K562 (cell line): ENCODE results near the gene PXN. TPM values are rescaled to one million over a fixed set of nuclear protein-coding genes. Genes with fewer than 3 reads are reported as not detected.
A peak's percentile ranks its signal among the peaks of the same experiment; 100 is the strongest.

Experiments used
- AFF1 ChIP-seq, 2 experiments: fragments of 450-650 bp; IDR thresholded peaks; 2 replicates each; pipeline ENCODE4 v1.6.1; 2018; ENCODE audit warnings: mild to moderate bottlenecking in 2 of 2, low read depth in 1 of 2; ENCODE audit not compliant: partially characterized antibody in 2 of 2
- BCOR ChIP-seq: fragments of 450-650 bp; IDR thresholded peaks from 2 replicates; pipeline ENCODE4 v1.6.1; 2016
- CTBP1 ChIP-seq: fragments of 450-650 bp; IDR thresholded peaks from 2 replicates; pipeline ENCODE4 v1.6.1; 2016; ENCODE audit warnings: borderline replicate concordance
- FOS ChIP-seq: IDR thresholded peaks from 3 replicates; pipeline ENCODE4 v1.6.1; 2011; ENCODE audit not compliant: insufficient read length; ENCODE audit errors: extremely low read depth
- GATAD2B ChIP-seq: fragments of 450-650 bp; IDR thresholded peaks from 2 replicates; pipeline ENCODE4 v1.6.1; 2017; ENCODE audit warnings: mild to moderate bottlenecking, borderline replicate concordance
- HCFC1 ChIP-seq: IDR thresholded peaks from 2 replicates; pipeline ENCODE4 v1.6.1; 2012; ENCODE audit warnings: low read depth, low read length, improper control_type of control experiment
- JUN ChIP-seq, 2 experiments: sonication (generic) in 1 of 2; formaldehyde crosslinking in 1 of 2; IDR thresholded peaks; 2 replicates each; pipeline versions ENCODE4 v1.6.1 to v1.8.0; 2012 to 2022; ENCODE audit warnings: borderline replicate concordance in 2 of 2, mild to moderate bottlenecking in 2 of 2, improper control_type of control experiment in 1 of 2, low read depth in 1 of 2, low read length in 1 of 2, missing genetic modification reagents in 1 of 2
- MAFG ChIP-seq: fragments of 450-650 bp; conservative IDR thresholded peaks from 2 replicates; pipeline ENCODE4 v1.6.1; 2016; ENCODE audit warnings: missing genetic modification characterization, missing compliant biosample characterization
- NR2C1 ChIP-seq, 2 experiments: fragments of 450-650 bp; IDR thresholded peaks; 2 replicates each; pipeline ENCODE4 v1.6.1; 2017; ENCODE audit warnings: mild to moderate bottlenecking in 2 of 2, antibody characterized with exemption in 1 of 2, inconsistent platforms in 1 of 2, missing compliant biosample characterization in 1 of 2, missing genetic modification characterization in 1 of 2
- RAD21 ChIP-seq, 2 experiments: fragments of 250-450 bp in 1 of 2; fragments of 450-650 bp in 1 of 2; sonication (Bioruptor Pico) in 1 of 2; formaldehyde crosslinking in 1 of 2; IDR thresholded peaks in 1 of 2; conservative IDR thresholded peaks in 1 of 2; 2 replicates each; pipeline versions ENCODE4 v1.4.0 to v1.8.0; 2020 to 2022; ENCODE audit warnings: mild to moderate bottlenecking in 2 of 2, moderate library complexity in 1 of 2
- TBL1XR1 ChIP-seq, 2 experiments: IDR thresholded peaks; 2 replicates each; pipeline ENCODE4 v1.6.1; 2012; ENCODE audit warnings: improper control_type of control experiment in 2 of 2, low read length in 2 of 2, mild to moderate bottlenecking in 1 of 2
- ZC3H4 ChIP-seq: sonication (generic); formaldehyde crosslinking; IDR thresholded peaks from 2 replicates; pipeline ENCODE4 v1.9.0; 2021; ENCODE audit warnings: missing genetic modification reagents, borderline replicate concordance
- ZNF165 ChIP-seq: fragments of 250-450 bp; sonication (Bioruptor Pico); IDR thresholded peaks from 2 replicates; pipeline ENCODE4 v1.4.0; 2020; ENCODE audit warnings: borderline replicate concordance
- ZNF184 ChIP-seq: sonication (generic); formaldehyde crosslinking; IDR thresholded peaks from 2 replicates; pipeline ENCODE4 v1.5.0; 2020; ENCODE audit warnings: missing genetic modification reagents
- ZNF311 ChIP-seq: fragments of 250-450 bp; sonication (Bioruptor Pico); IDR thresholded peaks from 2 replicates; pipeline ENCODE4 v1.4.0; 2020; ENCODE audit warnings: mild to moderate bottlenecking, moderate library complexity
- ZNF316 ChIP-seq: fragments of 450-650 bp; IDR thresholded peaks from 2 replicates; pipeline ENCODE4 v1.6.1; 2016
- ZNF41 ChIP-seq: fragments of 250-450 bp; sonication (Bioruptor Pico); conservative IDR thresholded peaks from 2 replicates; pipeline ENCODE4 v1.4.0; 2020; ENCODE audit warnings: mild to moderate bottlenecking
- ZNF586 ChIP-seq: fragments of 450-650 bp; formaldehyde crosslinking; conservative IDR thresholded peaks from 2 replicates; pipeline ENCODE4 v1.4.0; 2020; ENCODE audit warnings: mild to moderate bottlenecking, moderate library complexity
- polyA plus RNA-seq, 8 experiments: library from polyadenylated mRNA; depleted of rRNA in 4 of 8; stranded (reverse) in 5 of 8; unstranded in 3 of 8; fragments of >200 nt; fragmentation: Nextera tagmentation in 2 of 8; fragmentation: Illumina TruSeq in 1 of 8; extraction: Ambion mirVana in 2 of 8; extraction: Trizol in 1 of 8; gene quantifications; 2 replicates each; pipeline versions ENCODE4 v1.2.1 to v1.2.3, GENCODE V29; 2011 to 2014; ENCODE audit warnings: inconsistent platforms in 1 of 8, missing spikeins in 1 of 8
- total RNA-seq, 7 experiments: library from RNA; depleted of rRNA in 6 of 7; stranded (reverse); fragments of >200 nt in 6 of 7; fragmentation: Illumina TruSeq in 2 of 7; extraction: Trizol in 2 of 7; gene quantifications; 2 replicates each; pipeline versions ENCODE4 v1.2.1 to v1.2.3, GENCODE V29; 2011 to 2021; ENCODE audit warnings: low replicate concordance in 1 of 7
- TF ChIP-seq, protein P1 (sequence below): fragments of 450-650 bp; formaldehyde crosslinking; IDR thresholded peaks from 2 replicates; pipeline ENCODE4 v1.4.0; 2020; ENCODE audit warnings: mild to moderate bottlenecking, moderate library complexity
- TF ChIP-seq, protein P2 (sequence below): fragments of 450-650 bp; formaldehyde crosslinking; IDR thresholded peaks from 2 replicates; pipeline ENCODE4 v1.4.0; 2020; ENCODE audit warnings: mild to moderate bottlenecking, mixed read lengths

PXN gene
- total and polyA plus RNA-seq, 9 of the 15 experiments (the other 6 are each of a cell fraction or from before 2014, with no cell fraction given): 4.0 to 74.1 (median 18.6) TPM

GRCh38 chr12:120228291-120229070, 37.0 kb downstream of the PXN start (continued):
- TF ChIP-seq, protein P1, sequence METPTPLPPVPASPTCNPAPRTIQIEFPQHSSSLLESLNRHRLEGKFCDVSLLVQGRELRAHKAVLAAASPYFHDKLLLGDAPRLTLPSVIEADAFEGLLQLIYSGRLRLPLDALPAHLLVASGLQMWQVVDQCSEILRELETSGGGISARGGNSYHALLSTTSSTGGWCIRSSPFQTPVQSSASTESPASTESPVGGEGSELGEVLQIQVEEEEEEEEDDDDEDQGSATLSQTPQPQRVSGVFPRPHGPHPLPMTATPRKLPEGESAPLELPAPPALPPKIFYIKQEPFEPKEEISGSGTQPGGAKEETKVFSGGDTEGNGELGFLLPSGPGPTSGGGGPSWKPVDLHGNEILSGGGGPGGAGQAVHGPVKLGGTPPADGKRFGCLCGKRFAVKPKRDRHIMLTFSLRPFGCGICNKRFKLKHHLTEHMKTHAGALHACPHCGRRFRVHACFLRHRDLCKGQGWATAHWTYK (CRISPR knock-in tag): 0 out of 2 replicates have a peak, but pooled peaks have one; percentile 63
- TF ChIP-seq NR2C1 (IDR thresholded peaks at IDR 0.05) (no peak), NR2C1 (tag; IDR thresholded peaks at IDR 0.05) (no peak), ZNF41 (0 out of 2 replicates have a peak, but pooled peaks have one; percentile 37), GATAD2B (no peak), HCFC1 (0 out of 2 replicates have a peak, but pooled peaks have one; percentile 15), ZNF586 (CRISPR knock-in tag) (0 out of 2 replicates have a peak, but pooled peaks have one; percentile 20), ZNF184 (CRISPR knock-in tag) (no peak), FOS (no peak), AFF1 (IDR thresholded peaks at IDR 0.05; ENCODE audit: low read depth in 1 of 2, partially characterized antibody in 2 of 2) (no peak), TBL1XR1 (IDR thresholded peaks at IDR 0.05; ENCODE audit: low read length in 2 of 2) (0 out of 4 replicates have a peak, but pooled peaks have one; percentile 40 to 42), ZNF165 (0 out of 2 replicates have a peak, but pooled peaks have one; percentile 27), RAD21 (CRISPR knock-in tag; conservative IDR thresholded peaks at IDR 0.05 in 1 of 2, IDR thresholded peaks at IDR 0.05 in 1 of 2) (peak; percentile 98 to 99), ZNF316 (peak; percentile 47; the same call in 1 of the 2 replicates), JUN (IDR thresholded peaks at IDR 0.05; ENCODE audit: borderline replicate concordance, low read depth, low read length) (0 out of 2 replicates have a peak, but pooled peaks have one; percentile 35), JUN (CRISPR knock-in tag; IDR thresholded peaks at IDR 0.05; ENCODE audit: borderline replicate concordance) (no peak), BCOR (peak; percentile 27; the same call in 1 of the 2 replicates), ZNF311 (CRISPR knock-in tag) (0 out of 2 replicates have a peak, but pooled peaks have one; percentile 35), MAFG (tag) (peak; percentile 65), CTBP1 (peak; percentile 22; the same call in 1 of the 2 replicates), ZC3H4 (CRISPR knock-in tag) (no peak; the same call in 1 of the 2 replicates)
- TF ChIP-seq, protein P2, sequence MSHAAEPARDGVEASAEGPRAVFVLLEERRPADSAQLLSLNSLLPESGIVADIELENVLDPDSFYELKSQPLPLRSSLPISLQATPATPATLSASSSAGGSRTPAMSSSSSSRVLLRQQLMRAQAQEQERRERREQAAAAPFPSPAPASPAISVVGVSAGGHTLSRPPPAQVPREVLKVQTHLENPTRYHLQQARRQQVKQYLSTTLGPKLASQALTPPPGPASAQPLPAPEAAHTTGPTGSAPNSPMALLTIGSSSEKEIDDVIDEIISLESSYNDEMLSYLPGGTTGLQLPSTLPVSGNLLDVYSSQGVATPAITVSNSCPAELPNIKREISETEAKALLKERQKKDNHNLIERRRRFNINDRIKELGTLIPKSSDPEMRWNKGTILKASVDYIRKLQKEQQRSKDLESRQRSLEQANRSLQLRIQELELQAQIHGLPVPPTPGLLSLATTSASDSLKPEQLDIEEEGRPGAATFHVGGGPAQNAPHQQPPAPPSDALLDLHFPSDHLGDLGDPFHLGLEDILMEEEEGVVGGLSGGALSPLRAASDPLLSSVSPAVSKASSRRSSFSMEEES (CRISPR knock-in tag): no peak
